Upper lobe of right lung (tissue), 1 donor: ENCODE measurements around the gene UBAP2L. TPM values are rescaled to one million over a fixed set of nuclear protein-coding genes. Genes with fewer than 3 reads are reported as not detected.
A peak's percentile ranks its signal among the peaks of the same experiment; 100 is the strongest.
"Not testable (repeated sequence)": the region's sequence is repeated elsewhere in the genome, so short reads cannot be mapped to it uniquely, and the experiment has no call there.

Source experiments
- ATAC-seq: fragments of 200-7000 bp; cut with Tn5 transposase; one replicate; pipeline ENCODE4 v1.9.1; 2020; ENCODE audit warnings: mild to moderate bottlenecking, moderate library complexity
- DNase-seq: peaks from one replicate; pipeline ENCODE4 v3.0.0-alpha.2; 2020
- H3K27ac ChIP-seq: fragments of 200-600 bp; one replicate; pipeline ENCODE4 v1.8.0; 2022
- H3K27me3 ChIP-seq: fragments of 200-600 bp; one replicate; pipeline ENCODE4 v1.8.0; 2022; ENCODE audit warnings: mild to moderate bottlenecking
- H3K36me3 ChIP-seq: fragments of 200-600 bp; one replicate; pipeline ENCODE4 v1.8.0; 2022
- H3K4me1 ChIP-seq: fragments of 200-600 bp; one replicate; pipeline ENCODE4 v1.8.0; 2022
- H3K4me3 ChIP-seq: fragments of 200-600 bp; one replicate; pipeline ENCODE4 v1.8.0; 2022; ENCODE audit warnings: mild to moderate bottlenecking
- H3K9me3 ChIP-seq: fragments of 200-600 bp; one replicate; pipeline ENCODE4 v1.8.0; 2022
- CTCF ChIP-seq: fragments of 200-600 bp; IDR thresholded peaks from one replicate; pipeline ENCODE4 v1.8.0; 2022; ENCODE audit warnings: antibody characterized with exemption
- intact Hi-C: fragments of 100-400 bp; cut with DNase I; formaldehyde crosslinking; loops from one replicate; pipeline ENCODE4 v1.11.0; 2022
- total RNA-seq: library from RNA; stranded (reverse); fragmentation: NEBNext Ultra II Directional; extraction: Animal tissue kit (Norgen Biotek cat#: 25700); gene quantifications from one replicate; pipeline ENCODE4 v1.2.1, GENCODE V29; 2021
- donor health status: DM: no; HTN: yes; CAD: no; lungs with severe emphysema.

UBAP2L gene
- total RNA-seq, 1 donor from 2014 or later, result 156 TPM

GRCh38 chr1:154270833-154271232 is 50.1 kb downstream of the UBAP2L start:
- Histone ChIP-seq H3K27me3 (no peaks in the 10 kb centered on the region), H3K4me1 (peaks cover 10% of the 10 kb centered on the region), H3K36me3 (peaks cover 68% of the 10 kb centered on the region), H3K9me3 (no peaks in the 10 kb centered on the region), H3K27ac (no peak overlapping the region), H3K4me3 (no peak overlapping the region)
- no peak for TF ChIP-seq CTCF
- intact Hi-C loops, result no loop called here
- no peak for DNase-seq
- no peak for ATAC-seq

GRCh38 chr1:154272217-154272998 is 51.7 kb downstream of the UBAP2L start, which contains the start of gene HAX1:
Gene HAX1 (plus strand): TSS chr1:154272629. CDS start chr1:154272724, 95 bp downstream.
- Histone ChIP-seq H3K36me3 (peaks cover 53% of the 10 kb centered on the region), H3K27ac (peak within 1 kb of the TSS; percentile 90), H3K4me1 (peaks cover 10% of the 10 kb centered on the region), H3K9me3 (no peaks in the 10 kb centered on the region), H3K27me3 (no peaks in the 10 kb centered on the region), H3K4me3 (peak within 1 kb of the TSS; percentile 90)
- intact Hi-C loops, result no loop called here
- TF ChIP-seq CTCF, result peak; percentile 76
- peak; percentile 96 for DNase-seq
- ATAC-seq, result peak; percentile 96

GRCh38 chr1:154272999-154273563 is 52.3 kb downstream of the UBAP2L start:
- Histone ChIP-seq H3K4me1 (peaks cover 10% of the 10 kb centered on the region), H3K27me3 (no peaks in the 10 kb centered on the region), H3K27ac (peak overlapping the region; percentile 90), H3K36me3 (peaks cover 49% of the 10 kb centered on the region), H3K9me3 (no peaks in the 10 kb centered on the region), H3K4me3 (peak overlapping the region; percentile 90)
- intact Hi-C loops, result no loop called here
- TF ChIP-seq CTCF, result no peak
- ATAC-seq (no peak), DNase-seq (no peak)

- H3K27me3 ChIP-seq, result no peaks in the 10 kb centered on the region
- H3K4me3 ChIP-seq, result no peak overlapping the region
- no peaks in the 10 kb centered on the region for H3K9me3 ChIP-seq
- peak; percentile 26 for TF ChIP-seq CTCF
- peaks cover 19% of the 10 kb centered on the region for H3K36me3 ChIP-seq
- peaks cover 10% of the 10 kb centered on the region for H3K4me1 ChIP-seq
- H3K27ac ChIP-seq, result no peak overlapping the region
- intact Hi-C loops, result no loop called here
- no peak for ATAC-seq
- DNase-seq, result no peak
Measured at GRCh38 chr1:154276797-154277196, 56.0 kb downstream of the UBAP2L start.

- not testable (repeated sequence) for ATAC-seq
Measured at GRCh38 chr1:154287591-154287990, 66.8 kb downstream of the UBAP2L start.

DNA sequence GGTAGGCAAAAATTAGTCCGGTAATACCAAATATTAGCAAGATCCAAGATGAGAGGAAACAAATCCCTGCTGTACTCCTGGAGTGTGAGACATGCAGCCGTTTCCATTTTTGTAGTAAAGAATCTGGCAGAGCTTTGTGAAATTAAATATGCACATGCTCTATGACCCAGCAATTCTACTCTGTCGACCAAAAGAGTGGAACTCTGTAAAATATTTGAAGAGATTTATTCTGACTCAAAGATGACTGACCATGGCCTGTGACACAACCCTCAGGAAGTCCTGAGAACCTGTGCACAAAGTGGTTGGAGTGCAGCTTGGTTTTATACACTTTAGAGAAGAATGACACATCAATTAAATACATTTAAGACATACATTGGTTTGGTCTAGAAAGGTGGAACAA is 67.9 kb downstream of the UBAP2L start:
- intact Hi-C loops, result no loop called here

More at GRCh38 chr1:154287591-154287990, 66.8 kb downstream of the UBAP2L start:
- H3K27ac ChIP-seq, H3K9me3 ChIP-seq, H3K36me3 ChIP-seq, DNase-seq, H3K4me1 ChIP-seq, H3K27me3 ChIP-seq, H3K4me3 ChIP-seq, intact Hi-C loops: not testable (repeated sequence)

More for the DNA sequence above, 67.9 kb downstream of the UBAP2L start:
- Histone ChIP-seq H3K9me3 (no peaks in the 10 kb centered on the region), H3K4me1 (no peaks in the 10 kb centered on the region), H3K36me3 (no peaks in the 10 kb centered on the region), H3K27ac (no peak overlapping the region), H3K27me3 (no peaks in the 10 kb centered on the region), H3K4me3 (no peak overlapping the region)
- no peak for TF ChIP-seq CTCF
- no peak for ATAC-seq
- no peak for DNase-seq
